K562 (cell line): ENCODE measurements around the gene CORO2A. TPM values are rescaled to one million over a fixed set of nuclear protein-coding genes. Genes with fewer than 3 reads are reported as not detected.
A peak's percentile ranks its signal among the peaks of the same experiment; 100 is the strongest.

Experiments used
- CBFA2T3 ChIP-seq: fragments of 450-650 bp; IDR thresholded peaks from 2 replicates; pipeline ENCODE4 v1.6.1; 2017
- EP400 ChIP-seq: fragments of 450-650 bp; IDR thresholded peaks from 2 replicates; pipeline ENCODE4 v1.6.1; 2017; ENCODE audit warnings: antibody characterized with exemption, mild to moderate bottlenecking, moderate library complexity
- FOXJ3 ChIP-seq: sonication (generic); formaldehyde crosslinking; IDR thresholded peaks from 2 replicates; pipeline ENCODE4 v1.4.0; 2020; ENCODE audit warnings: mild to moderate bottlenecking, missing genetic modification reagents
- GATA2 ChIP-seq: sonication (generic); formaldehyde crosslinking; IDR thresholded peaks from 2 replicates; pipeline ENCODE4 v1.4.0; 2020; ENCODE audit warnings: mild to moderate bottlenecking, missing genetic modification reagents
- HDGF ChIP-seq: fragments of 450-650 bp; IDR thresholded peaks from 2 replicates; pipeline ENCODE4 v1.6.1; 2016
- HLTF ChIP-seq: fragments of 450-650 bp; IDR thresholded peaks from 2 replicates; pipeline ENCODE4 v1.6.1; 2016
- MTA1 ChIP-seq: fragments of 450-650 bp; IDR thresholded peaks from 2 replicates; pipeline ENCODE4 v1.6.1; 2017; ENCODE audit warnings: borderline replicate concordance
- PRPF4 ChIP-seq: fragments of 200-400 bp; formaldehyde crosslinking; IDR thresholded peaks from one replicate; pipeline ENCODE4 v1.6.1; 2017; ENCODE audit warnings: low read length, low read depth, mild to moderate bottlenecking; ENCODE audit not compliant: insufficient read depth, poor library complexity, severe bottlenecking
- RAD51 ChIP-seq: fragments of 450-650 bp; IDR thresholded peaks from 2 replicates; pipeline ENCODE4 v1.7.1; 2016; ENCODE audit warnings: low read depth, mild to moderate bottlenecking, borderline replicate concordance
- SMARCB1 ChIP-seq: IDR thresholded peaks from 2 replicates; pipeline ENCODE4 v1.6.1; 2011; ENCODE audit warnings: improper control_type of control experiment, low read depth; ENCODE audit not compliant: insufficient read length
- TEAD2 ChIP-seq: fragments of 450-650 bp; IDR thresholded peaks from 2 replicates; pipeline ENCODE4 v1.6.1; 2016; ENCODE audit warnings: missing genetic modification characterization, control low read depth, missing compliant biosample characterization
- UBTF ChIP-seq, 2 experiments: IDR thresholded peaks; 2 replicates each; pipeline ENCODE4 v1.6.1; 2012; ENCODE audit warnings: improper control_type of control experiment in 2 of 2, low read depth in 2 of 2, low read length in 2 of 2, borderline replicate concordance in 1 of 2
- ZNF668 ChIP-seq: fragments of 250-450 bp; sonication (Bioruptor Pico); IDR thresholded peaks from 2 replicates; pipeline ENCODE4 v1.8.0; 2022; ENCODE audit warnings: mild to moderate bottlenecking, inconsistent platforms
- ZZZ3 ChIP-seq: fragments of 450-650 bp; IDR thresholded peaks from 2 replicates; pipeline ENCODE4 v1.6.1; 2016; ENCODE audit warnings: antibody characterized with exemption, mild to moderate bottlenecking, moderate library complexity
- polyA plus RNA-seq, 8 experiments: library from polyadenylated mRNA; depleted of rRNA in 4 of 8; stranded (reverse) in 5 of 8; unstranded in 3 of 8; fragments of >200 nt; fragmentation: Nextera tagmentation in 2 of 8; fragmentation: Illumina TruSeq in 1 of 8; extraction: Ambion mirVana in 2 of 8; extraction: Trizol in 1 of 8; gene quantifications; 2 replicates each; pipeline versions ENCODE4 v1.2.1 to v1.2.3, GENCODE V29; 2011 to 2014; ENCODE audit warnings: inconsistent platforms in 1 of 8, missing spikeins in 1 of 8
- total RNA-seq, 7 experiments: library from RNA; depleted of rRNA in 6 of 7; stranded (reverse); fragments of >200 nt in 6 of 7; fragmentation: Illumina TruSeq in 2 of 7; extraction: Trizol in 2 of 7; gene quantifications; 2 replicates each; pipeline versions ENCODE4 v1.2.1 to v1.2.3, GENCODE V29; 2011 to 2021; ENCODE audit warnings: low replicate concordance in 1 of 7
- TF ChIP-seq, protein P1 (sequence below): fragments of 450-650 bp; IDR thresholded peaks from 2 replicates; pipeline ENCODE4 v1.7.0; 2016; ENCODE audit warnings: borderline replicate concordance
- TF ChIP-seq, protein P2 (sequence below): fragments of 200-800 bp; sonication (Bioruptor generic); IDR thresholded peaks from 2 replicates; pipeline ENCODE4 v1.6.1; 2017; ENCODE audit warnings: missing genetic modification characterization, missing compliant biosample characterization
- TF ChIP-seq, protein P3 (sequence below), 2 experiments: fragments of 450-650 bp in 1 of 2; IDR thresholded peaks; 2 replicates each; pipeline ENCODE4 v1.6.1; 2011 to 2017; ENCODE audit warnings: low read depth in 2 of 2, antibody characterized with exemption in 1 of 2, borderline replicate concordance in 1 of 2, low read length in 1 of 2, mild to moderate bottlenecking in 1 of 2, mixed read lengths in 1 of 2; ENCODE audit not compliant: control insufficient read depth in 1 of 2
- TF ChIP-seq, protein P4 (sequence below), 2 experiments: fragments of 200-800 bp in 1 of 2; sonication (Bioruptor generic) in 1 of 2; sonication (generic) in 1 of 2; formaldehyde crosslinking in 1 of 2; IDR thresholded peaks in 1 of 2; conservative IDR thresholded peaks in 1 of 2; 2 replicates each; pipeline versions ENCODE4 v1.5.0 to v1.6.1; 2016 to 2020; ENCODE audit warnings: missing compliant biosample characterization in 1 of 2, missing genetic modification characterization in 1 of 2, missing genetic modification reagents in 1 of 2

The CORO2A gene
- total and polyA plus RNA-seq, 9 of the 15 experiments (the other 6 are each of a cell fraction or from before 2014, with no cell fraction given), result 9.5 to 26.6 (median 18.0) TPM

DNA sequence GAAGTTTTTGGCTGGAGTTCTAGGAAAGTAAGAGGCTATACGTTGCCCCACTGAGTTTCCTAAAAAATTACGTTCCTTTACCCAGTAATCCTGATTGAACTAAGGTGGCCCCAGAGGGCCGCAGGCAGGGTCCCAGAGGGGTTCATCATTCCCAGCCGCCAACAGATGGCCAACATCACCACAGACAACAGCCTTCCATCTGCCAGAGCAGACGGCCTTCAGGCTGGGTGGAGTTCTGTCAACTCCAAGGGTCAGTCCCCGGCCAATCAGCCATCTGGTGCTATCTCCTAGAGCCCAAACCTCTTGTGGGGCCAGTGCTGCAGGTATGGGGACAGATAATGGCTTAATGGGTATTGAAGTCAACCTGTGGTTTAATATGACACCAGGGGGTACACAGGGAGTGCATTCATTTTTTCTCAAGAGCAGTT lies 32.6 kb upstream of the CORO2A start (continued):
- TF ChIP-seq GATA2, result peak; percentile 97
- no peak for TF ChIP-seq TEAD2 (tag)
- TF ChIP-seq PRPF4, result no peak
- TF ChIP-seq HLTF, result no peak; the same call in 1 of the 2 replicates
- TF ChIP-seq CBFA2T3, result peak; percentile 99
- TF ChIP-seq FOXJ3 (CRISPR knock-in tag), result no peak
- peak; percentile 67; the same call in 1 of the 2 replicates for TF ChIP-seq ZNF668 (CRISPR knock-in tag)
- no peak for TF ChIP-seq UBTF (IDR thresholded peaks at IDR 0.05; ENCODE audit: borderline replicate concordance in 1 of 2, low read depth in 2 of 2, low read length in 2 of 2)
- TF ChIP-seq EP400, result peak; percentile 62; the same call in 1 of the 2 replicates
- TF ChIP-seq SMARCB1, result peak; percentile 56
- TF ChIP-seq RAD51, result peak; percentile 28; the same call in 1 of the 2 replicates
- no peak for TF ChIP-seq ZZZ3
- TF ChIP-seq, protein P1, sequence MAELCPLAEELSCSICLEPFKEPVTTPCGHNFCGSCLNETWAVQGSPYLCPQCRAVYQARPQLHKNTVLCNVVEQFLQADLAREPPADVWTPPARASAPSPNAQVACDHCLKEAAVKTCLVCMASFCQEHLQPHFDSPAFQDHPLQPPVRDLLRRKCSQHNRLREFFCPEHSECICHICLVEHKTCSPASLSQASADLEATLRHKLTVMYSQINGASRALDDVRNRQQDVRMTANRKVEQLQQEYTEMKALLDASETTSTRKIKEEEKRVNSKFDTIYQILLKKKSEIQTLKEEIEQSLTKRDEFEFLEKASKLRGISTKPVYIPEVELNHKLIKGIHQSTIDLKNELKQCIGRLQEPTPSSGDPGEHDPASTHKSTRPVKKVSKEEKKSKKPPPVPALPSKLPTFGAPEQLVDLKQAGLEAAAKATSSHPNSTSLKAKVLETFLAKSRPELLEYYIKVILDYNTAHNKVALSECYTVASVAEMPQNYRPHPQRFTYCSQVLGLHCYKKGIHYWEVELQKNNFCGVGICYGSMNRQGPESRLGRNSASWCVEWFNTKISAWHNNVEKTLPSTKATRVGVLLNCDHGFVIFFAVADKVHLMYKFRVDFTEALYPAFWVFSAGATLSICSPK, result no peak
- TF ChIP-seq MTA1, result peak; percentile 77
- TF ChIP-seq, protein P2, sequence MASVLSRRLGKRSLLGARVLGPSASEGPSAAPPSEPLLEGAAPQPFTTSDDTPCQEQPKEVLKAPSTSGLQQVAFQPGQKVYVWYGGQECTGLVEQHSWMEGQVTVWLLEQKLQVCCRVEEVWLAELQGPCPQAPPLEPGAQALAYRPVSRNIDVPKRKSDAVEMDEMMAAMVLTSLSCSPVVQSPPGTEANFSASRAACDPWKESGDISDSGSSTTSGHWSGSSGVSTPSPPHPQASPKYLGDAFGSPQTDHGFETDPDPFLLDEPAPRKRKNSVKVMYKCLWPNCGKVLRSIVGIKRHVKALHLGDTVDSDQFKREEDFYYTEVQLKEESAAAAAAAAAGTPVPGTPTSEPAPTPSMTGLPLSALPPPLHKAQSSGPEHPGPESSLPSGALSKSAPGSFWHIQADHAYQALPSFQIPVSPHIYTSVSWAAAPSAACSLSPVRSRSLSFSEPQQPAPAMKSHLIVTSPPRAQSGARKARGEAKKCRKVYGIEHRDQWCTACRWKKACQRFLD (CRISPR knock-in tag), result peak; percentile 94
- no peak for TF ChIP-seq HDGF
- TF ChIP-seq, protein P3, sequence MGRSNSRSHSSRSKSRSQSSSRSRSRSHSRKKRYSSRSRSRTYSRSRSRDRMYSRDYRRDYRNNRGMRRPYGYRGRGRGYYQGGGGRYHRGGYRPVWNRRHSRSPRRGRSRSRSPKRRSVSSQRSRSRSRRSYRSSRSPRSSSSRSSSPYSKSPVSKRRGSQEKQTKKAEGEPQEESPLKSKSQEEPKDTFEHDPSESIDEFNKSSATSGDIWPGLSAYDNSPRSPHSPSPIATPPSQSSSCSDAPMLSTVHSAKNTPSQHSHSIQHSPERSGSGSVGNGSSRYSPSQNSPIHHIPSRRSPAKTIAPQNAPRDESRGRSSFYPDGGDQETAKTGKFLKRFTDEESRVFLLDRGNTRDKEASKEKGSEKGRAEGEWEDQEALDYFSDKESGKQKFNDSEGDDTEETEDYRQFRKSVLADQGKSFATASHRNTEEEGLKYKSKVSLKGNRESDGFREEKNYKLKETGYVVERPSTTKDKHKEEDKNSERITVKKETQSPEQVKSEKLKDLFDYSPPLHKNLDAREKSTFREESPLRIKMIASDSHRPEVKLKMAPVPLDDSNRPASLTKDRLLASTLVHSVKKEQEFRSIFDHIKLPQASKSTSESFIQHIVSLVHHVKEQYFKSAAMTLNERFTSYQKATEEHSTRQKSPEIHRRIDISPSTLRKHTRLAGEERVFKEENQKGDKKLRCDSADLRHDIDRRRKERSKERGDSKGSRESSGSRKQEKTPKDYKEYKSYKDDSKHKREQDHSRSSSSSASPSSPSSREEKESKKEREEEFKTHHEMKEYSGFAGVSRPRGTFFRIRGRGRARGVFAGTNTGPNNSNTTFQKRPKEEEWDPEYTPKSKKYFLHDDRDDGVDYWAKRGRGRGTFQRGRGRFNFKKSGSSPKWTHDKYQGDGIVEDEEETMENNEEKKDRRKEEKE (IDR thresholded peaks at IDR 0.05; ENCODE audit: borderline replicate concordance in 1 of 2, control insufficient read depth in 1 of 2, low read depth in 2 of 2, low read length in 1 of 2), result peak in 1 of 2 experiments; percentile 68; a peak in 1 of 4 replicates
- TF ChIP-seq, protein P4, sequence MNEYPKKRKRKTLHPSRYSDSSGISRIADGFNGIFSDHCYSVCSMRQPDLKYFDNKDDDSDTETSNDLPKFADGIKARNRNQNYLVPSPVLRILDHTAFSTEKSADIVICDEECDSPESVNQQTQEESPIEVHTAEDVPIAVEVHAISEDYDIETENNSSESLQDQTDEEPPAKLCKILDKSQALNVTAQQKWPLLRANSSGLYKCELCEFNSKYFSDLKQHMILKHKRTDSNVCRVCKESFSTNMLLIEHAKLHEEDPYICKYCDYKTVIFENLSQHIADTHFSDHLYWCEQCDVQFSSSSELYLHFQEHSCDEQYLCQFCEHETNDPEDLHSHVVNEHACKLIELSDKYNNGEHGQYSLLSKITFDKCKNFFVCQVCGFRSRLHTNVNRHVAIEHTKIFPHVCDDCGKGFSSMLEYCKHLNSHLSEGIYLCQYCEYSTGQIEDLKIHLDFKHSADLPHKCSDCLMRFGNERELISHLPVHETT (CRISPR knock-in tag; conservative IDR thresholded peaks at IDR 0.05 in 1 of 2, IDR thresholded peaks at IDR 0.05 in 1 of 2), result peak in 1 of 2 experiments; percentile 82; a peak in 2 of 4 replicates
